GM21619 (cell line): Measurements from ENCODE around the gene TECTA.
"Not testable (repeated sequence)": the region's sequence is repeated elsewhere in the genome, so short reads cannot be mapped to it uniquely, and the experiment has no call there.

Source experiments
- ATAC-seq: cut with Tn5 transposase; IDR thresholded peaks from one replicate; pipeline ENCODE4 v1.9.1; 2021; ENCODE audit not compliant: unreplicated experiment

TECTA gene

DNA sequence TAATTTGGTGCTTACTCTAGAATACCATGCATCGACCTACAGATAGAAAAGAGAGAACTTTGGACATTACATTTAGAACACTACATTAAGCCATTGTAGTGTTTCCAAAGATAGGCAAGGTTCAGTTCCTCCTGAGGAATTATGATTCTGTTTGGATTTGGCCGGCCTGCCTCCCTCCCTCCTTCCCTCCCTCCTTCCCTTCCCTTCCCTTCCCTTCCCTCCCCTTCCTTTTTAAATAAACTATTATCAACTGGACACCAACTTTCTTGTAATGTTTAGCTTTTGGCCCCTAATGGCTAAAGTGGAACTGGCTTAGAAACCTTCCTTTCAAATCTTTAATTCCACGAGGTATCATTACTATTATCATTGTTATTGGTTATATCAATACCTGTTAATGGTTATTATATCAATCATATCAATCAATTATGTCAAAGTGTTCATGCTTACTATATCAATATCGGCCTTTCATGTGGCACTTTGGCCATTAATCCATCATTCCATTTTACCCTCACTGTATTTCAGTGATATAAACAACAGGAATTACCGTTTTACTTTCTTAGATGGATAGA, 60.4 kb downstream of the TECTA start:
- ATAC-seq, result no peak

DNA sequence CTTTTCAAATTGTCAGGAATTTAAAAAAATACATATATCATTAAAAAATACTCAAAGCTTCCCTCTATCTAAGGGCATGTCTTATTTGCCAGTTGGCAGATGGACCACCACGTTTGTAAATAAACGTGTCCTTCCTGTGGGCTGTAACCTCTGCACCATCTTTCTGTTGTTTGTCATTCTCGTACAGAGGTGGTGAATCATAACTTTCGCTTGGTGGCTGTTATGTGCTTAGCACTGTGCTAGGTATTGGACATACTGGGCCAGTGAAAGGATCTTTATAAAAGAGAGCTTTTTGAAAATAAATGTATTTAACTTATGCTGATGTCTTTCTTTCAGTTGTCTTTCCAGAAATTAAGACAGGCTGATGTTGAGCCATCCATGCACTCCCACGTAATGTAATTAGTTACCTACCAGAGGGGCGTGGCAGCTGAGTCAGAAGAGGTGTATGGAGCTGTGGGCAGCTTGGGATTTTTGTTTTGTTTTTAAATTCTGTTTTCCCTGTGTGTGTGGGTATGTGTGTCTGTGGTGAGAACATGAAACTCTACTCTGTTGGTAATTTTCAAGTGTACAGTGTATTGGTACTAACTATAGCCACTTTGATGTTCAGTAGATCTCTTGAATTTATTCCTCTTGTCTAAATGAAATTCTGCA, 62.7 kb downstream of the TECTA start:
- peak; percentile 60 for ATAC-seq

DNA sequence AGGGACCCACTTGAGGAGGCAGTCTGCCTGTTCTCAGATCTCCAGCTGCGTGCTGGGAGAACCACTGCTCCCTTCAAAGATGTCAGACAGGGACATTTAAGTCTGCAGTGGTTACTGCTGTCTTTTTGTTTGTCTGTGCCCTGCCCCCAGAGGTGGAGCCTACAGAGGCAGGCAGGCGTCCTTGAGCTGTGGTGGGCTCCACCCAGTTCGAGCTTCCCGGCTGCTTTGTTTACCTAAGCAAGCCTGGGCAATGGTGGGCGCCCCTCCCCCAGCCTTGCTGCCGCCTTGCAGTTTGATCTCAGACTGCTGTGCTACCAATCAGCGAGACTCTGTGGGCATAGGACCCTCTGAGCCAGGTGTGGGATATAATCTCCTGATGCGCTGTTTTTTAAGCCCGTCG, 76.6 kb downstream of the TECTA start:
- ATAC-seq, result not testable (repeated sequence)

DNA sequence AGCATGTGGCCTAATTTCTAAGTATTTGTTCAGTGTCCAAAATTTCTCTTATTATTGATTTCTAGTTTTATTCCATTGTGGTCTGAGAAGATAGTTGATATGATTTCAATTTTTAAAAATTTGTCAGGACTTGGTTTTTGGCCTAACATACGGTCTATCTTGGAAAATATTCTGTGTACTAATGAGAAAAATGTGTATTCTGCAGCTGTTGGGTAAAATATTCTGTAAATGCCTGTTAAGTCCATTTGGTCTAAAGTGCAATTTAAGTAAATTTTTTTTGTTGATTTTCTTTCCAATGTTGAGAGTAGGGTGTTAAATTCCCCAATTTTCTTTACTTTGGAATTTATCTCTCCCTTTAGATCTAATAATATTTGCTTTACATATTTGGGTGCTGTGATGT, 78.3 kb downstream of the TECTA start:
- ATAC-seq, result no peak

DNA sequence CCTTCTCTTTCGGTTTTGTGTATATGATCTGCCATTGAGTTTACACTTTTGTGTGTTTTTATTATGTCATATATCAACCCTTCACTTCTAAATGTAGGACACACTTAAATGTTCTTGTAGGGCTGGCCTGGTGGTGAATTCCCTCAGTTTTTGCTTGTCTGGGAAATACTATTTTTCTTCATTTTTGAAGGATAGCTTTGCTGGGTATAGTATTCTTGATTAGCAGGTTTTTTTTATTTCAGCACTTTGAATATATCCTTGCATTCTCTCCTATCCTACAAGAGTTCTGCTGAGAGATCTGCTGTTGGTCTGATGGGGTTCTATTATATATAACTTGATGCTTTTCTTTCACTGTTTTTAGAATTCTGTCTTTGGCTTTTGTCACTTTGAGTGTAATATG, 79.1 kb downstream of the TECTA start:
- ATAC-seq, result no peak

DNA sequence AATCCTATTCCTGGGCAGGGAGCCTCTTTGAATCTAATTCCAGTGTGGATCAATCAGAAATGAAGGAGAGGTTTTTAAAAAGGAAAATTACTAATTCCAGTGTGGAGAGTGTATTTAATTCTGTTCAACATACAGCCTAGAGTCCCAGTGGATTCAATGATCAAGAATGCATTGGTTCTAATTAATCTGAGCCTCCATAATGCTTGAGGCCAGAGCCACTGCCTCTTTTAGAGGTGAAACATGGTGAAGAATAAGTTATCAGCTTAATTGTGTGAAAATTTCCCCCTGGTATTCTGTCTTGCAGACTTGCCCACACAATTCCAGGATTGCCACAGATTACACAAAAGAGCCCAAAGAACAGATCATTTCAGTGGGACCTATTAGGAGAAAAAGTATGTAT, 87.7 kb downstream of the TECTA start:
- ATAC-seq, result no peak

DNA sequence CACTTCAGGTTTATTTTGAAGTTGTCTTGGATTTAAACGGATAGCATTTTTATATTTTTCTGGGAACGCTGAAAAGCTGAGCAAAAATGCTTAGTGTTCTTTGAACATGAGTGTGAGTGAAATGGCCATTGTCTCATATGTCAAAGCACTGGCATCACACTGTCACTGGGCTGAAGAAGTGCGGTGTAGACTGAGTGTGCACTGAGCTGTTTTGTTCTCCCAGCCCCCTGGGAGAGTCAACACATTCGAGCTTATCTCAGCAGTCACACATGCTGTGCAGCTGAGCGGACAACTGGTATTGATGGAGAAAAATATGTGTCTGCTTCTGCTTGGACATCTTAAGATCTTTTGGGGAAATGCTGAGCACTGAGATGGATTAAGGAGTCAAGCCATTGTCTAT, 90.8 kb downstream of the TECTA start:
- no peak for ATAC-seq

DNA sequence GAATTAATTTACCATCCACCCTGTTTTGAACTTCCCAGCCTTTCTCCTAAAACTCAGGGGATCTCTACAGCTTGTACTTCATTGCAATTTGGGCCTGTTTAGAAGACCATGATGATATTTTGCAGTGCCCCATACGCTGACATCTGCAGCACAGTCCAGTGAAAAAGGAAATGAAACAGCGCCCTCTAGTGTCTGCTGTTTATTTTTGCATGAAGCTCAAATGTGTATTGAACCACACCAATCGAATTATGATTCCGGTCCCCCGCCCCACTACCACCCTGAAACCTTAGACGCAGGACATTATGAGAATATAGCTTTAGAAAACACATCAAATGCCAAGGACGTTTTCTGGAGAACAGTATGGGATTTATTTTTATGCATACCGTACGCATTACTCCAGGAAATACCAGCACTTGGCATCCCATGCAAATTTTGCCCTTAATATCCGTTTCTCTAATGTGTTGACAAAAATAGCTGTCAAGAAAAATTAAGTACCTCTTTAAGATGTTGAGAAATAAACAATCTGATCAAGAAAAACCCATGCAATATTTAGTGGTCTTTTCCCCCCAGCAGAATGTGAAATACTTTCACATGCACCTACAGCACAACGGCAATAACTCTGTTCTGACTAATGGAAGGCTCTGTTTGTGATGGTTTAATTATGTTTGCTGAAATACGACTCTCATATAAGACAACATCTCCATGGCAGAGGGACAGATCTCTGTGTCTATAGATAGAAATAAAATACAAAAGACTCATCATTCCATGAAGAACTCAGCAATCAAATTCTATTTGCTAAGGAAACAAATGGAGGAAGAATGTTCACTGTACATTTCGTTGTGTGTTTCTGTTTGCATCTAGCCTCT, 93.9 kb downstream of the TECTA start:
- ATAC-seq, result peak; percentile 75

DNA sequence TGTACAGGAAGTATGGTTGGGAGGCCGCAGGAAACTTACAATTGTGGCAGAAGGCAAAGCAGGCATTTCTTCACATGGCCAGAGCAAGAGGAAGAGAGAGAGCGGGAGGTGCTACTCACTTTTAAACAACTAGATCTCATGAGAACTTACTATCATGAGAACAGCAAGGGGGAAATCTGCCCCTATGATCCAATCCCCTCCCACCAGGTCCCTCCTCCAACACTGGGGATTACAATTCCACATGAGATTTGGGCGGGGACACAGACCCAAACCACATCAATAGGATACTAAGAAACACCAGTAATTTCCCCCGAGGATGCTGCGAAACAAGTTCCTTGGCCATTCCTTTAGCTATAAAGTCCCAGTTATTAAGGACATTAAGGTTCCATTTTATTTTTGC, 97.4 kb downstream of the TECTA start:
- ATAC-seq, result no peak

DNA sequence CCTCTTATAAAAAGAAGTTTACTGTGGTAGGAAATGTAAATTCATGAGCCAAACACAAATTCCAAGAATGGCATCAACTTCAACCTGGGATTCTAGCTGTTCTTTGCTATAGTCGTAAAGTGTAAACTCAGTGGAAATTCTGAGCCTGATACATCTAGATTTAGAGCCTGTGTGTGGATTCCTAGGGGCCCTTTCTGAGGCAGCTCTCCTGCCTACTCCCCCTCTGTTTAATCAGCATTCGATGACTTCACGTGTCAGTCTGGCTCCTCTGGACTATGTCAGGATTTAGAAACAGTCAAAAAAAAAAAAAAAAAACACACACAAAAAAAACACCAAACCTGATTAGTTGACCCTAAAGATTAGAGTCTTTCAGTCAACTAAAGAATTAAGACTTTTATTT, 98.5 kb downstream of the TECTA start:
- no peak for ATAC-seq

DNA sequence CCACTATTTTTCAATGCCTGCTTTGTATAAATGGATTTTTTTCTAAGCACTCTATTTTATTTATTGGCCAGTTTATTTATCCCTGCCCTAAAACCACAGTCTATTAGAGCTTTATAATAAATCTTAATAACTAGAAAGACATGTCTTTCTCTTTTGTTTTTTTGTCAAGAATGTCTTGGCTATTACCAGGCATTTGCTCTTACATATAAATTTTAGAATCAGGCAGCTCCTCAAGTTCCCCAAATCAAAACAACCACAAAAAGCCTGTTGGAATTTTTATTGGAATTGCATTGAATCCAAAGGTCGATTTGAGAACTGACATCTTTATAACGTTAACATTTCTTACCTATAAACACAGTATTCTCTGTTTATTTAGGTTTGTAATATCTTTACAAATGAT, 105.8 kb downstream of the TECTA start:
- ATAC-seq, result no peak

DNA sequence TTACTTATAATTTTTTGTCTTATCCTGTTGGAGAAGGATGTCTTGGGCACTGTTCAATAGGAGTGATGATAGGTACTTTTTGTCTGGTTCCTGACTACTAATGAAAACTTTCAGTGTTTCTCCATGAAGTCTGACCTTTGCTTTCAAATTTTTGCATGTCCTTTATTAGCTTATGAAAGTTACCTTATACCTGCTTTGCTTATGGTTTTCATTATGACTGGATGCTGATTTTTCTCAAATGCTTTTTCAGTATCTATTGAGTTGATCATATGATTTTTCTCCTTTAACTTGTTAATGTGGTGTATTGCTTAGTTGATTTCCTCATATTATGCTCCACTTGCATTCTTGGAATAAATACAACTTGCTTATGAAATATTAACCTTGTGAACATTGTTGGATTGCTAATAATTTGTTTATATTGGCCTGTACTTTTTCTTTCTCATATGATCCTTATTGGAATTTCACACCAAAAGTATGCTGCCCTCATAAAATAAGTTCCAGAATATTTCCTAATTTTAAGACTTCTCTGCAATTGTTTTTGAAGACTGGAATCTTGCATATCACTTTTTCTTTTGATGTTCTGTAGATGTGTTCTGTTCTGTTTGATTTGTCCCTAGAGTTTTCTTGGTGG, 106.6 kb downstream of the TECTA start:
- ATAC-seq, result peak; percentile 70

DNA sequence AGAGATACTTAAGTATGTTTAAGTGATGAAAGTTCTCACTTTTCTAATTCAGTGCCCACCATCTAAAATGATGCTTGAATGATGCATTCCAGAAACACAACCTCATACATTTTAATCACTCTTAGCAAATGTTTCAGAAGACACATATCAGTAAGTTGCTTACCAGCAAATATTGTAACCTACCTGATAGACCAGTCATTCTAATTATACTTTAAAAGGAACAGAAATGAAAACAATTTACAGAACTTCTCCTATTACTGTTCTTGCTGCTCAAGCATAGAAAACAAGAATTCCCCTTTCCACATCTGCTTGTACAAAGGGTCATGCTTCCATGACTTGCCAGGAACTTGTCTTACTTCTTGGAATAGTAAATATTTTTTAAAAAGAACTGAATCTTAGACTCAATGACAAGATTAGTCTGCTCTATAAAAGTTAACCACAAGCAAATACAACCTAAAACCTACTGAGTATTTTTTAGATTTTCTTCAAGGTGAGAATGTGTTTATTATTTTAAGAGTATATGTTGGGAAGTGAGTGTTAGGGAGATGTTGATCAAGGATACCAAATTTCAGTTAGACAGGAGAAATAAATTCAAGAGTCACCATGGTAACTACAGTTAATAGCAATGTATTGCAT, 109.5 kb downstream of the TECTA start:
- no peak for ATAC-seq

DNA sequence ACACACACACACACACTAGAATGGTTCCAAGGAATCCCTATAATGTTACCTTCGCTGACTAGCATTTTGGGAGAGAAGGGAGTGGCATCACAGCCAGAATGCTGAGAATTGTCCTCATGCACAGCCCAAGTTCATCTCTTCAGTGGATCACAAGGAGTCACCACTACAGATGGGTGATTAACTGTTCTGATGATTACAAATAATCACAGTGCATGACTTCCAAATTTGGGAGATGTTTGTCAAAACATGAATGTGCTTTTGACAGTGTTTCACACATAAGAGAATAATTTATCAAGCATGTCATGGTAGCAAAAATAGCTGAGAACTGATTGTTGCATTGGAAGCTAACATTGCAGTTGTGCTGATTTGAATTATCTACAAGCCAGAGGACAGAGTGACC, 110.6 kb downstream of the TECTA start:
- ATAC-seq, result no peak

DNA sequence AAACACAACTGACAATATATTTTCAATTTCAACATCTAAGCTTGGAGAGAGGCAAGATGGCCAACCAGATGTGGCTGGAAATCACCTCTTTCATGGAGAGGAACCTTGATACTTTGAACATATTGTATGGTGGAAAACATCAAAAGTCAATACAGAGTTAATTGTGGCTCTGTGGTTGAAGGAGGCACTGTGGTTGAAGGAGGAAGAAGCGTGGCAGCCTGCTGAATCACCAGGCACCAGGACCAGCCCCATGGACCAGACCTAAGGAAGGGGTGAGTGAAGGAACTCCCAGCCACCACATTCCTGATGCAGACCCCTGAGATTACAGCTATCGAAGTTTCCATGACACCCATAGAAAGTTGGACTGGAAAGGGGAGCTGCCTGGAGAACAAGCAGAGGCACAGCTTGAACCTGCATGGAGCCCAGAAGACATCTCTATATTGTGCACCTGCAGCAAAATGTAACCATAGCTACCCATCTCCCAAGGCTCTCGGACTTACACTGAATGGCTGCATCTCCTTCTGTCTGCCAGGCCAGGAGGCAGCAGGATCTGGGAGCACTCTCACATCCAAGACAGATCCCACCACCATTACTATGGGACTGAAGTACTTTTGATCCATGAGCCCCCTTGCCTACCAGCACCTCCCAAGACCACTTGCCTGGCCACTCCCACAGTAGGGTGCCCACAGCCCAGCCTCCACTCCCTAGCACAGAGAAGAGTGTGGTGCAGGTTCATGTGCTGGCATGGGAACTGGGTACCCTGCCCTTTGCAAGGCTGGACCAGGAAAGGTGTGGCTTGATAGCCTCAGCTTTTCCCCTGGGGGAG, 111.7 kb downstream of the TECTA start:
- no peak for ATAC-seq

DNA sequence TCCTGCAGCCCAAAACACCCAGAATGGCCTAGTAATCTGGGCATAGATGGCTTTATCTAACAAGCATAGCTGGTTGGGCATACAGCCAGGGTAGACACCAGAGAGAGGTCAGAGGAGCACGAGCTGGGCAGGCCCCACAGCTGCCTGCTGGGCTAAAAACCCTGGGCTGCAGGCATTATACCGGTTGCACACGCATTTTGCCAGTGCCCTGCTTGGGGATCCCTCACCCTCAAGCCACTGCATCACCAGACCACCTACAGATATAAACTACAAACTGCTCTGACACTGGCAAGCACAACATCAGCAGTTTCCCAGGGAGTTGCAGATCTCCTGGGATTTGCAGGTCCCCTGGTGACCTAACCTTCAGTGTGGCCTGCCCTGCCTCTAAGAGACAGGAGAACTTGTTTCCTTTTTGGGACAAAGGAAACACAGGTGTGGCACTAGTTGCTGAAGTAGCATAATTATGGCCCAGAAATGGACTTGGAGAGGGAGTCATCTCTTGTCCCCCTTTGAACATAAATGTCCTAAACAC, 112.4 kb downstream of the TECTA start:
- no peak for ATAC-seq

DNA sequence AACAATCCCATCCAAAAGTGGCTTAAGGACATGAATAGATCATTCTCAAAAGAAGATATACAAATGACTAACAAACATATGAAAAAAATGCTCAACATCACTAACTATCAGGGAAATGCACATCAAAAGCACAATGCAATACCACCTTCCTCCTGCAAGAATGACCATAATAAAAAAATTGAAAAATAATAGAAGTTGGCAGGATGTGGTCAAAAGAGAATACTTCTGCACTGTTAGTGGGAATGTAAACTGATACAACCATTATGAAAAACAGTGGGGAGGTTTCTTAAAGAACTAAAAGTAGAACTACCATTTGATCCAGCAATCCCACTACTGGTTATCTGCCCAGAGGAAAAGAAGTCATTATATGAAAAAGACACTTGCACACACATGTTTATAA, 113.8 kb downstream of the TECTA start:
- ATAC-seq, result no peak

DNA sequence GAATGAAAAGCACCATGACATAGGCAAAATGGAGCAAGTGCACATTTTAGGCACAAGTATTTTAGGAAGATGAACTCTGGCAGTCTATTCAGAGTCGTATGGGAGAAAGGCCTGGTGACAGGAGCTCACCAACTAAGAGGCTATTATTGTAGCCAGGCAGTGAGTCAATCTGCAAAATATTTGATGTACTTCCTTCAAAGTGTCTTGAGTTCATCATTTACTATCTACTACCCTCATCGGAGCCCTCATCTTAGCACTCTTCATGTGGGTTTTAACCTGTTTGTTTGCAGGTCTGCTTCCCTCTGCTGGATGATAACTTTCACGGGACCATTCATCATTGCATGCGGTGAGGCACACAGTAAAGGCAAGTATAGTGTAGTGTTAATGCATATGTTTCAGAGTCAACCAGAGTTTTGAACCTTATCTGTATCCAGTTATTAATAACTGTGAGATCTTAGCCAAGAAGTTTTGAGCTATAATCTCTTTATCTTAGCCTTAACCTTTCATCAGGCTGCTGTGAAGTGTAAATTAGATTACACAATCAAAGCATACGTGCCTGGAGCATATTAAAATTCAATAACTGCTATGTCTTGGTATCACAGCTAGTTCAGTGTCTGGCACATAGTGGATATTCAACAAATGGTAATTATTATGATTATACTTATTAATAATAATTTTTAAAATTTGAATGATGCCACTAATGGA, 120.6 kb downstream of the TECTA start:
- ATAC-seq, result no peak

DNA sequence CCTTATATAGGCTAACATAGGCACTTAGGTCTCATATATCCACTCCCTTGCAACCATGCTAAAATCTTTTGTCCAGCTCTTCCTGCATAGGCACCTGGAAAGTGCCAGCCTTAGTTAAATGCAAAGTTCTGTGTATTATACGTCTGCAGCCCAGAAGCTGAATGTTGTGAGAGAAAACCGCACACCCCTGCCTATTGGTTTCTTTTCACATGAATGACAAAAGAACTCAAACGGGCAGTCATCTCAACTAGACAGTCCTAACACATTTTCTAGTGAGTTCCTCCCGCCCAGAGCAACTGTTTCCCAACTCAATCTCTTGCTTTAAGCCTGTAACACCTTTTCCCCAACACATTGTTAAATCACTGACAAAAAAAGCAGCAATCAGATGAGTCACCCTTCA, 122.1 kb downstream of the TECTA start:
- no peak for ATAC-seq

DNA sequence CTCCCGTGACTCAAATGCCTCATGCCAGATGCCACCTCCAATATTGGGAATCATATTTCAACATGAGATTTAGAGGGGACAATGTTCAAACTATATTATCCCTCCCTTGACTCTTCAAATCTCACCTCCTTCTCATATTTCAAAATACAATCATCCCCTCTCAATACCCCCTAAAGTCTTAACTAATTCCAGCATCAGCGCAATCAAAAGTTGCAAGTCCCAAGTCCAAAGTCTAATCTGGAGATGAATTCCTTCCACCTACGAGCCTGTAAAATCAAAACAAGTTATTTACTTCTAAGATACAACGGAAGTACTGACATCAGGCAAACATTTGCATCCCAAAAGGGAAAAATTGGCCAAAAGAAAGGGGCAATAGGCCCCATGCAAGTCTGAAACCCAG, 124.3 kb downstream of the TECTA start:
- ATAC-seq, result no peak
